Right atrium auricular region (tissue), 2 donors: ENCODE data around the gene USP49. TPM values are rescaled to one million over a fixed set of nuclear protein-coding genes. Genes with fewer than 3 reads are reported as not detected.

Experiments used
- DNase-seq: peaks from one replicate; pipeline ENCODE4 v3.0.0-alpha.2; 2019; ENCODE audit warnings: low spot score
- H3K27ac ChIP-seq, 2 donors: fragments of 200-600 bp; sonication (generic); 1 replicate in 1 of 2; 2 replicates in 1 of 2; pipeline ENCODE4 v1.5.1; 2016 to 2019
- H3K27me3 ChIP-seq, 2 donors: fragments of 200-600 bp; sonication (generic); one replicate each; pipeline versions ENCODE4 v1.5.1 to v1.6.0; 2017 to 2019
- H3K36me3 ChIP-seq: fragments of 200-600 bp; sonication (generic); one replicate; pipeline ENCODE4 v1.5.1; 2016
- H3K4me1 ChIP-seq, 2 donors: fragments of 200-600 bp; sonication (generic); one replicate each; pipeline versions ENCODE4 v1.5.1 to v1.6.0; 2017 to 2019
- H3K4me3 ChIP-seq, 2 donors: fragments of 200-600 bp; sonication (generic); 1 replicate in 1 of 2; 2 replicates in 1 of 2; pipeline ENCODE4 v1.5.1; 2017 to 2019; ENCODE audit warnings: mild to moderate bottlenecking in 1 of 2, moderate library complexity in 1 of 2
- H3K9me3 ChIP-seq, 2 donors: fragments of 200-600 bp; sonication (generic); one replicate each; pipeline ENCODE4 v1.5.1; 2019
- total RNA-seq, 2 donors: library from RNA; depleted of rRNA; stranded (reverse); fragments of >200 nt; gene quantifications; one replicate each; pipeline ENCODE4 v1.1.0, GENCODE V29; 2016
- TF ChIP-seq, protein P1 (sequence below), 2 donors: fragments of 200-600 bp; sonication (generic); IDR thresholded peaks; one replicate each; pipeline ENCODE4 v1.5.1; 2019; ENCODE audit warnings: antibody characterized with exemption in 2 of 2

The USP49 gene
- total RNA-seq, 2 donors from 2014 or later = 1.3 to 1.7 TPM

DNA sequence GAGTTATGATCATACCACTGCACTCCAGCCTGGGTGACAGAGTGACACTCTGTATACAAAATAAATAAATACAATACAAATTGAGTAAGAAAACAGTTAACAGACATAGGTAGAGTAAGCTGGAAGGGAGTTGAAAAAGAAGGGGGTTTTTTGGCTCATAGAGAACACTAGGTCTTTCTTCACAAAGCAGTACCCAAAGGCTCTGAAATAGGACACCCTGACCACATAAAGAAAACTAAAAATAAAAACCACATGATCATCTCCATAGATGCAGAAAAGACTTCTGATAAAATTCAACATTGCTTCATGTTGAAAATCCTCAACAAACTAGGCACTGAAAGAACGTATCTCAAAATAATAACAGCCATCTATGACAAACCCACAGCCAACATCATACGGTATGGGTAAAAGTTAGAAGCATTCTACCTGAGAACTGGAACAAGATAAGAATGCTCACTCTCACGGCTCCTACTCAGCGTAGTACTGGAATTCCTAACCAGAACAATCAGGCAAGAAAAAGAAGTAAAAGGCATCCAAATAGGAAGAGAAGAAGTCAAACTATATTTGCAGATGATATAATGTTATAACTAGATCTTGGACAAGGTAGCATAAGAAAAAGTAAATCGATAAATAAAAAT, 59.0 kb downstream of the USP49 start:
- Histone ChIP-seq H3K36me3 (no peaks in the 10 kb centered on the region), H3K27ac (no peak overlapping the region), H3K4me3 (no peak overlapping the region), H3K4me1 (no peaks in the 10 kb centered on the region), H3K9me3 (no peaks in the 10 kb centered on the region), H3K27me3 (no peaks in the 10 kb centered on the region)
- TF ChIP-seq, protein P1, sequence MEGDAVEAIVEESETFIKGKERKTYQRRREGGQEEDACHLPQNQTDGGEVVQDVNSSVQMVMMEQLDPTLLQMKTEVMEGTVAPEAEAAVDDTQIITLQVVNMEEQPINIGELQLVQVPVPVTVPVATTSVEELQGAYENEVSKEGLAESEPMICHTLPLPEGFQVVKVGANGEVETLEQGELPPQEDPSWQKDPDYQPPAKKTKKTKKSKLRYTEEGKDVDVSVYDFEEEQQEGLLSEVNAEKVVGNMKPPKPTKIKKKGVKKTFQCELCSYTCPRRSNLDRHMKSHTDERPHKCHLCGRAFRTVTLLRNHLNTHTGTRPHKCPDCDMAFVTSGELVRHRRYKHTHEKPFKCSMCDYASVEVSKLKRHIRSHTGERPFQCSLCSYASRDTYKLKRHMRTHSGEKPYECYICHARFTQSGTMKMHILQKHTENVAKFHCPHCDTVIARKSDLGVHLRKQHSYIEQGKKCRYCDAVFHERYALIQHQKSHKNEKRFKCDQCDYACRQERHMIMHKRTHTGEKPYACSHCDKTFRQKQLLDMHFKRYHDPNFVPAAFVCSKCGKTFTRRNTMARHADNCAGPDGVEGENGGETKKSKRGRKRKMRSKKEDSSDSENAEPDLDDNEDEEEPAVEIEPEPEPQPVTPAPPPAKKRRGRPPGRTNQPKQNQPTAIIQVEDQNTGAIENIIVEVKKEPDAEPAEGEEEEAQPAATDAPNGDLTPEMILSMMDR (IDR thresholded peaks at IDR 0.05) = no peak
- DNase-seq = no peak

DNA sequence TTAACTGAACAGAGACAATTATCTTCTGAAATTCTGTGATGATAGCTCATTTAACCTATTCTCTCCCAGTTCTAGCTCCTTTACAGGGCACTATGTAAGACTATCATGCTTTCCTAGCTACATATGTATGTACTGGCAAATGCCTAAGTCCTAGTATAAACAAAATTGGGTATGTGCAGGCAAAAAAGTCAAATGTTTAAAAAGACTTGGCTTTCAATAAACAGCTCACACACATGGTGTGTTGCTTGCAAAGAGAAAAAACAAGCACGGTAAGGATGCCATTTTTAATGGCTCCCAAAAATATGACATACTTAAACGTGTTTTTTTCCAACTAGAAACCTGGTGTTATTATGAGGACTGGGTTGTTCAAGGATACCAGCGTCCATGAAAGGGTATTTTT, 62.9 kb downstream of the USP49 start:
- no peak overlapping the region for H3K4me3 ChIP-seq
- no peaks in the 10 kb centered on the region for H3K27me3 ChIP-seq
- H3K27ac ChIP-seq = no peak overlapping the region
- no peaks in the 10 kb centered on the region for H3K4me1 ChIP-seq
- no peak for DNase-seq
- no peaks in the 10 kb centered on the region for H3K36me3 ChIP-seq
- no peaks in the 10 kb centered on the region for H3K9me3 ChIP-seq
- TF ChIP-seq, protein P1 (IDR thresholded peaks at IDR 0.05) = no peak

DNA sequence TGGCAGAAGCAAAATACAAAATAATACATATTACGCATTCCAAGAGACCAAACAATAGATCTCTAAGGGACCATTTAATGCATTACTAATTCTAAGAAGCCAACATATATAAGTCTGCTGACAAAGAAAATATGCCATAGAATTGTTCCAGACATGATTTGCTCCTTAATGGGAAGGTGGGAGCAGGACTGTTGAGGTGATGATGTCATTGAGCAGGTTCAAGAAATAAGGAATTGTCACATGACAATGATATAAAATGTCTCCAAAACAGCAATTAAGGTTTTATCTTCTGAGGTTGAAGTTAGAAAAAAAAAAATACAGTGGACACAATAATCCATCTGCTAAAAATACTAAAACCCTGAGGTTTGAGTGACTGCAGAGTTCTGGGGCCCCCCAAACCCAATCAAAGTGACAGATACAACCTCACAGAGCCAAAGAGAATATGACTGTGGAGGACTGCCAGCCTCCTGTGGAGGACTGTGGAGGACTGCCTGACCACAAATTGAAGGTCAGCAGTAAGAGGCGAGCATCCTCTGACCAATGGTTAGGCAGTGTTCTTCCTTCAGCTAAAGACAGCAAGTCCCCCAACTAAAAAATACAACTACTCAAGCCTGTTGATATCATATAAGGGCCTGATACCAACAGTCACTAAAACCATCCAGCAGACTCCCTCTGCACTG, 68.7 kb downstream of the USP49 start:
- Histone ChIP-seq H3K36me3 (no peaks in the 10 kb centered on the region), H3K4me3 (no peak overlapping the region), H3K4me1 (no peaks in the 10 kb centered on the region), H3K27me3 (no peaks in the 10 kb centered on the region), H3K27ac (no peak overlapping the region), H3K9me3 (no peaks in the 10 kb centered on the region)
- DNase-seq = no peak
- TF ChIP-seq, protein P1 (IDR thresholded peaks at IDR 0.05) = no peak

GRCh38 chr6:41824571-41825569, 70.3 kb downstream of the USP49 start:
- Histone ChIP-seq H3K9me3 (no peaks in the 10 kb centered on the region), H3K36me3 (no peaks in the 10 kb centered on the region), H3K4me3 (no peak overlapping the region), H3K27me3 (no peaks in the 10 kb centered on the region), H3K4me1 (no peaks in the 10 kb centered on the region), H3K27ac (no peak overlapping the region)
- TF ChIP-seq, protein P1 (IDR thresholded peaks at IDR 0.05) = no peak
- DNase-seq = no peak

GRCh38 chr6:41823178-41823577, 72.0 kb downstream of the USP49 start:
- TF ChIP-seq, protein P1 (IDR thresholded peaks at IDR 0.05) = no peak
- H3K4me1 ChIP-seq = no peaks in the 10 kb centered on the region

More at GRCh38 chr6:41823178-41823577, 72.0 kb downstream of the USP49 start:
- H3K4me3 ChIP-seq = no peak overlapping the region
- no peaks in the 10 kb centered on the region for H3K27me3 ChIP-seq
- H3K27ac ChIP-seq = no peak overlapping the region
- H3K9me3 ChIP-seq = no peaks in the 10 kb centered on the region
- DNase-seq = no peak
- no peaks in the 10 kb centered on the region for H3K36me3 ChIP-seq
